DND-41 (cell line): ENCODE measurements around the gene MDM2.
A peak's percentile ranks its signal among the peaks of the same experiment; 100 is the strongest.

Experiments used
- ATAC-seq: fragments of 200-7000 bp; cut with Tn5 transposase; 3 replicates; pipeline ENCODE4 v1.9.1; 2021; ENCODE audit warnings: low read depth; ENCODE audit not compliant: insufficient read depth
- DNase-seq: peaks from one replicate; pipeline ENCODE4 v3.0.0-alpha.2; 2020
- H2AFZ ChIP-seq: 2 replicates; pipeline ENCODE4 v1.6.0; 2012; ENCODE audit warnings: low read depth, low read length
- H3K27ac ChIP-seq: 2 replicates; pipeline ENCODE4 v1.5.1; 2012; ENCODE audit warnings: low read length, inconsistent platforms
- H3K27me3 ChIP-seq: fragments of 200-600 bp; sonication (generic); 2 replicates; pipeline ENCODE4 v1.6.0; 2012; ENCODE audit warnings: low read length, mild to moderate bottlenecking, inconsistent platforms; ENCODE audit not compliant: insufficient read depth, poor library complexity
- H3K36me3 ChIP-seq: 2 replicates; pipeline ENCODE4 v1.5.1; 2012; ENCODE audit warnings: low read length, inconsistent platforms; ENCODE audit not compliant: insufficient read depth
- H3K4me1 ChIP-seq: 2 replicates; pipeline ENCODE4 v1.5.1; 2012; ENCODE audit warnings: mild to moderate bottlenecking, low read length; ENCODE audit not compliant: insufficient read depth
- H3K4me2 ChIP-seq: 2 replicates; pipeline ENCODE4 v1.6.0; 2012; ENCODE audit warnings: mild to moderate bottlenecking, moderate library complexity, low read length, inconsistent platforms; ENCODE audit not compliant: insufficient read depth
- H3K4me3 ChIP-seq, 2 experiments: fragments of 200-600 bp in 1 of 2; shearing (Covaris generic) in 1 of 2; 2 replicates each; pipeline ENCODE4 v1.5.1; 2012 to 2016; ENCODE audit warnings: inconsistent platforms in 2 of 2, low read length in 2 of 2, mild to moderate bottlenecking in 2 of 2, low read depth in 1 of 2, moderate library complexity in 1 of 2
- H3K79me2 ChIP-seq: 2 replicates; pipeline ENCODE4 v1.6.0; 2012; ENCODE audit warnings: low read length, inconsistent platforms; ENCODE audit not compliant: insufficient read depth
- H3K9ac ChIP-seq: 2 replicates; pipeline ENCODE4 v1.6.0; 2012; ENCODE audit warnings: low read depth, mild to moderate bottlenecking, inconsistent platforms, low read length, moderate library complexity
- H3K9me3 ChIP-seq: 2 replicates; pipeline ENCODE4 v1.5.1; 2012; ENCODE audit warnings: low read length, moderate library complexity, mild to moderate bottlenecking, inconsistent platforms; ENCODE audit not compliant: insufficient read depth, severe bottlenecking
- H4K20me1 ChIP-seq: 2 replicates; pipeline ENCODE4 v1.6.0; 2012; ENCODE audit warnings: low read length; ENCODE audit not compliant: insufficient read depth
- EZH2 ChIP-seq: IDR thresholded peaks from 3 replicates; pipeline ENCODE4 v1.6.1; 2012; ENCODE audit warnings: borderline replicate concordance, low read depth, mild to moderate bottlenecking, moderate library complexity, low read length, inconsistent platforms; ENCODE audit not compliant: severe bottlenecking
- TF ChIP-seq, protein P1 (sequence below): IDR thresholded peaks from 2 replicates; pipeline ENCODE4 v1.5.1; 2012; ENCODE audit warnings: borderline replicate concordance, low read length, moderate library complexity, mild to moderate bottlenecking; ENCODE audit not compliant: poor library complexity, severe bottlenecking; ENCODE audit errors: extremely low read depth

The MDM2 gene

GRCh38 chr12:68870443-68870842 lies 62.5 kb downstream of the MDM2 start:
- H3K36me3 ChIP-seq = no peaks in the 10 kb centered on the region
- H3K27me3 ChIP-seq = peaks cover 26% of the 10 kb centered on the region
- no peaks in the 10 kb centered on the region for H3K79me2 ChIP-seq
- no peaks in the 10 kb centered on the region for H4K20me1 ChIP-seq
- no peak overlapping the region for H3K27ac ChIP-seq
- H2AFZ ChIP-seq = no peak overlapping the region
- no peak for TF ChIP-seq EZH2
- TF ChIP-seq, protein P1, sequence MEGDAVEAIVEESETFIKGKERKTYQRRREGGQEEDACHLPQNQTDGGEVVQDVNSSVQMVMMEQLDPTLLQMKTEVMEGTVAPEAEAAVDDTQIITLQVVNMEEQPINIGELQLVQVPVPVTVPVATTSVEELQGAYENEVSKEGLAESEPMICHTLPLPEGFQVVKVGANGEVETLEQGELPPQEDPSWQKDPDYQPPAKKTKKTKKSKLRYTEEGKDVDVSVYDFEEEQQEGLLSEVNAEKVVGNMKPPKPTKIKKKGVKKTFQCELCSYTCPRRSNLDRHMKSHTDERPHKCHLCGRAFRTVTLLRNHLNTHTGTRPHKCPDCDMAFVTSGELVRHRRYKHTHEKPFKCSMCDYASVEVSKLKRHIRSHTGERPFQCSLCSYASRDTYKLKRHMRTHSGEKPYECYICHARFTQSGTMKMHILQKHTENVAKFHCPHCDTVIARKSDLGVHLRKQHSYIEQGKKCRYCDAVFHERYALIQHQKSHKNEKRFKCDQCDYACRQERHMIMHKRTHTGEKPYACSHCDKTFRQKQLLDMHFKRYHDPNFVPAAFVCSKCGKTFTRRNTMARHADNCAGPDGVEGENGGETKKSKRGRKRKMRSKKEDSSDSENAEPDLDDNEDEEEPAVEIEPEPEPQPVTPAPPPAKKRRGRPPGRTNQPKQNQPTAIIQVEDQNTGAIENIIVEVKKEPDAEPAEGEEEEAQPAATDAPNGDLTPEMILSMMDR = no peak
- no peak for ATAC-seq
- no peak overlapping the region for H3K9ac ChIP-seq
- no peak for DNase-seq
- H3K4me2 ChIP-seq = no peak overlapping the region
- no peak overlapping the region for H3K4me3 ChIP-seq
- no peaks in the 10 kb centered on the region for H3K9me3 ChIP-seq
- no peaks in the 10 kb centered on the region for H3K4me1 ChIP-seq

DNA sequence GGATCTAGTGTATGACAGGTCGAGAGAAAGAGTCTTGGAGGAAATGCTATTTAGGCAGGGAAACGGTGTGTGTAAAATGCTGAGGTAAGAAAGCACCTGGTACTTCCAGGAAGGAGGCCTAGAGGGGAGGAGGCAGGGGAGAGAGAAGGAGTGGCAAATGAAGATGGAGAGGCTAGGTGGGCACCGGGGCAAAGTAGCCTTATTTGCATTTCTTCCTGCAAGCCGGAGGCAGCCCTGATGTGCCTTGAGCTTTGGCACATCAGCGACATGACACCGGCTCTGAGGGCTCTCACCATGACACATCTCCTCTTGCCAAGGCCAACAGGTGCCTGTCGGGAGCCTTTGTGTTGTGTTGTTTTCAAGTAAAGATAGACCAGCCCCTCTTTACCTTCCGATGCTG lies 63.4 kb downstream of the MDM2 start:
- no peak overlapping the region for H3K4me2 ChIP-seq

GRCh38 chr12:68871921-68872320 lies 63.9 kb downstream of the MDM2 start:
- H3K79me2 ChIP-seq = no peaks in the 10 kb centered on the region
- ATAC-seq = no peak
- no peak overlapping the region for H3K27ac ChIP-seq
- H2AFZ ChIP-seq = no peak overlapping the region
- no peaks in the 10 kb centered on the region for H3K4me1 ChIP-seq
- H4K20me1 ChIP-seq = no peaks in the 10 kb centered on the region
- no peak for DNase-seq
- no peaks in the 10 kb centered on the region for H3K9me3 ChIP-seq
- peaks cover 26% of the 10 kb centered on the region for H3K27me3 ChIP-seq
- H3K9ac ChIP-seq = no peak overlapping the region
- H3K4me3 ChIP-seq = no peak overlapping the region
- TF ChIP-seq EZH2 = no peak
- TF ChIP-seq, protein P1 = peak; percentile 41
- H3K4me2 ChIP-seq = no peak overlapping the region
- H3K36me3 ChIP-seq = no peaks in the 10 kb centered on the region

More for the DNA sequence above, 63.4 kb downstream of the MDM2 start:
- H3K27ac ChIP-seq = no peak overlapping the region
- TF ChIP-seq, protein P1 = no peak
- no peak for TF ChIP-seq EZH2
- no peak overlapping the region for H2AFZ ChIP-seq
- DNase-seq (no peak), ATAC-seq (no peak)
- H3K79me2 ChIP-seq = no peaks in the 10 kb centered on the region
- no peaks in the 10 kb centered on the region for H4K20me1 ChIP-seq
- no peaks in the 10 kb centered on the region for H3K9me3 ChIP-seq
- no peaks in the 10 kb centered on the region for H3K36me3 ChIP-seq
- no peaks in the 10 kb centered on the region for H3K4me1 ChIP-seq
- H3K4me3 ChIP-seq = no peak overlapping the region
- no peak overlapping the region for H3K9ac ChIP-seq
- peaks cover 26% of the 10 kb centered on the region for H3K27me3 ChIP-seq

GRCh38 chr12:68873316-68873715 lies 65.3 kb downstream of the MDM2 start:
- no peaks in the 10 kb centered on the region for H3K4me1 ChIP-seq
- peaks cover 17% of the 10 kb centered on the region for H3K27me3 ChIP-seq
- H3K36me3 ChIP-seq = no peaks in the 10 kb centered on the region
- H4K20me1 ChIP-seq = no peaks in the 10 kb centered on the region
- no peaks in the 10 kb centered on the region for H3K79me2 ChIP-seq
- no peak overlapping the region for H3K4me3 ChIP-seq
- DNase-seq (no peak), ATAC-seq (no peak)
- H3K27ac ChIP-seq = no peak overlapping the region
- no peak overlapping the region for H3K9ac ChIP-seq
- no peak overlapping the region for H3K4me2 ChIP-seq
- H2AFZ ChIP-seq = no peak overlapping the region
- no peak for TF ChIP-seq EZH2
- TF ChIP-seq, protein P1 = no peak
- no peaks in the 10 kb centered on the region for H3K9me3 ChIP-seq
